ENCODE measurements around the gene SETD1B.
A peak's percentile ranks its signal among the peaks of the same experiment; 100 is the strongest.
"Not testable (repeated sequence)": the region's sequence is repeated elsewhere in the genome, so short reads cannot be mapped to it uniquely, and the experiment has no call there.

SETD1B gene

DNA sequence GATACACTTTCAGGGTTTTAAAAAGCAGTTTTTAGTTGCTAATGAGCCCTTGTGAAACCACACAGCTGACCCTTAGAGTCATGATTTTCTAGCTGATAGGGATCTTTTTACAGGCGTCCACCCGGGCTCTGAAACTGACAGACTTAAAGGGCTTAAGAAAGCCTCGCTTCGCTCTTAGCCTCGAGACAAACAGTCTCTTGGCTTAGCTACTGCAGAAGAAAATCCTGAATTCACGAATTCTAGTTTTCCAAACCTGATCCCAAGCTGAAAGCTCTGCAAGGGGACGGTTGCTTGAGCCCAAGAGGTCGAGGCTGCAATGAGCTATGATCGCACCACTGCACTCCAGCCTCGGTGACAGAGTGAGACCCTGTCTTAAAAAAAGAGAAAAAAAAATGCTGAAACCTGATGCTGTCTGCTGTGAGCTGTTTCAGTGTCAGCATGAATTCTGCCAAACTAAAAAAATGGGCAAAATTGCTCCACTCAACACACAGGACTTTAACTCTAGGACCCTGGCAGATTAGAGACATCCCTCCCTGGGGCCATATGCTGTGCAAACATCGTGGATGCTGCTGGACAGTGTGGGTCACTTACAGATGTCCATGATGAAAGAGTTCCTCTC, 57.9 kb downstream of the SETD1B start:
- Mint-ChIP-seq H3K27ac (no peak overlapping the region), H3K4me1 (no peaks in the 10 kb centered on the region), H3K9me3 (no peaks in the 10 kb centered on the region), H3K4me3 (no peak overlapping the region), H3K27me3 (no peaks in the 10 kb centered on the region)
- DNase-seq (no peak), ATAC-seq (no peak)

DNA sequence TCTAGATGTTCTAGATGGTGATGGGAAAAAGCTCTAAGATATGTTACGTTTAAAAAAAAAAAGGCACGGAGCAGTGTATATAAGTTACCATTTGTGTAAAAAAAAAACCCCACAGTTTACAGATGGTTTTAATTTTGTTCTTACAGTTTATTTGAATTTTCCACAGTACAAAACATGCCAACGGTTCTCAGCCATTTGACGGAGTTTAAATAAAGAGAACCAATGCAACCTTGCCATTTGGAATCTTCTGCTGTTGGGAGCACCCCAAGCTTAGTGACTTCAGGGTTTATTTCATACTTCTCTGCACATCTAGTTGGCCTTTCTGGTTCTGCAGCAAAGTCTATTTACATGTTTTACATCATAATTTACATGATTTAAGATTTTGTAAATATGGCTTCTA, 62.5 kb downstream of the SETD1B start:
- Mint-ChIP-seq H3K9me3 (no peaks in the 10 kb centered on the region), H3K4me3 (no peak overlapping the region), H3K4me1 (no peaks in the 10 kb centered on the region), H3K27ac (no peak overlapping the region), H3K27me3 (no peaks in the 10 kb centered on the region)
- DNase-seq (no peak), ATAC-seq (no peak)

- DNase-seq, H3K9me3 Mint-ChIP-seq, H3K4me1 Mint-ChIP-seq, H3K4me3 Mint-ChIP-seq, H3K27ac Mint-ChIP-seq, H3K27me3 Mint-ChIP-seq, ATAC-seq: not testable (repeated sequence)
Measured at GRCh38 chr12:121869229-121869628, 65.4 kb downstream of the SETD1B start.

- Mint-ChIP-seq H3K27ac (no peak overlapping the region), H3K27me3 (no peaks in the 10 kb centered on the region), H3K9me3 (no peaks in the 10 kb centered on the region), H3K4me3 (no peak overlapping the region), H3K4me1 (peaks cover 5% of the 10 kb centered on the region)
- DNase-seq (no peak), ATAC-seq (no peak)
Measured at GRCh38 chr12:121871467-121871866, 67.7 kb downstream of the SETD1B start.

GRCh38 chr12:121872546-121873215, 68.9 kb downstream of the SETD1B start:
- Mint-ChIP-seq H3K4me1 (peaks cover 5% of the 10 kb centered on the region), H3K27me3 (no peaks in the 10 kb centered on the region), H3K27ac (peak overlapping the region in 1 of 2 donors; percentile 19), H3K9me3 (no peaks in the 10 kb centered on the region), H3K4me3 (no peak overlapping the region)
- ATAC-seq (no peak), DNase-seq (no peak)

DNA sequence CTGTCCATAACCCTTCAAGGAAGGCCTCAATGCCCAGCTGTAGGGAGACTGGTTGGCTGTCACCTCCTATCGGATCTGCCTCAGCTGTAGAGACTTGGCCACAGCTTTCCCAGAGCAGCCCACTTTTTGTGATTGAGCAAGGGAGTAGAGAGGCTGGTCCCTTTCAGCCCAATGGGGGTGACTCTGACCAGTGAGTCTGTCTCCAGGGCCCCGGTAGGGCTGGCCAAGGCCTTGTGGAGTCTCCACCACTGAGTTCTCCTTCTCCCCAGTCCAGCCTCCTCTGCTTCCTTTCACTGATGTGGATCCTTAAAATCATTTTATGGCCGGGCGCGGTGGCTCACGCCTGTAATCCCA, 69.4 kb downstream of the SETD1B start:
- Mint-ChIP-seq H3K4me1 (peaks cover 5% of the 10 kb centered on the region), H3K27ac (no peak overlapping the region), H3K27me3 (no peaks in the 10 kb centered on the region), H3K4me3 (no peak overlapping the region), H3K9me3 (no peaks in the 10 kb centered on the region)
- DNase-seq (no peak), ATAC-seq (no peak)

- H3K4me3 Mint-ChIP-seq, result no peak overlapping the region
- H3K9me3 Mint-ChIP-seq, result no peaks in the 10 kb centered on the region
- ATAC-seq (no peak), DNase-seq (no peak)
- no peak overlapping the region for H3K27ac Mint-ChIP-seq
- H3K4me1 Mint-ChIP-seq, result peaks cover 5% of the 10 kb centered on the region
- no peaks in the 10 kb centered on the region for H3K27me3 Mint-ChIP-seq
Measured at GRCh38 chr12:121874071-121874470, 70.3 kb downstream of the SETD1B start.

DNA sequence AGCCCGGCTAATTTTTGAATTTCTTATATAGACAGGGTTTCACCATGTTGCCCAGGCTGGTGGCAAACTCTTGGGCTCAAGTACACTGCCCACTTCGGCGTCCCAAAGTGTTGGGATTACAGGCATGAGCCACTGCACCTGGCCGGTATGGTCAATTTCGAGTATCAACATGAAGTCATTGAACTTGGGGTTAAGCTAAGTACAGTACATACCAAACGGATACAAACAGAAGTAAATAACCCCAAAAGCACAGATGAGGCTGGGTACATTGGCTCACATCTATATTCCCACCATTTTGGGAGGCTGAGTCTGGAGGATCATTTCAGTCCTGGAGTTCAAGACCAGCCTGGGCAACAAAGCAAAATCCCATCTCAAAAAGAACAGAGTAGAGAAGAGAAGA, 71.8 kb downstream of the SETD1B start:
- no peaks in the 10 kb centered on the region for H3K27me3 Mint-ChIP-seq
- no peaks in the 10 kb centered on the region for H3K9me3 Mint-ChIP-seq
- H3K4me1 Mint-ChIP-seq, result peaks cover 5% of the 10 kb centered on the region
- H3K27ac Mint-ChIP-seq, result no peak overlapping the region
- no peak overlapping the region for H3K4me3 Mint-ChIP-seq
- ATAC-seq, result no peak
- DNase-seq, result no peak

- H3K27ac Mint-ChIP-seq, H3K4me1 Mint-ChIP-seq, H3K9me3 Mint-ChIP-seq, ATAC-seq, DNase-seq, H3K4me3 Mint-ChIP-seq, H3K27me3 Mint-ChIP-seq: not testable (repeated sequence)
Measured at GRCh38 chr12:121876080-121876447, 72.3 kb downstream of the SETD1B start.

Measured in stimulated activated naive CD8-positive, alpha-beta T cell treated with anti-CD3 and anti-CD28 coated beads, Interleukin-15, amount 100 ng/mL, for 72 hours (primary cell).